GM13976 (cell line): ENCODE results near the gene USP7.
A peak's percentile ranks its signal among the peaks of the same experiment; 100 is the strongest.

ENCODE experiments used
- DNase-seq: peaks from one replicate; pipeline ENCODE4 v3.0.0; 2012; ENCODE audit warnings: low spot score
- in situ Hi-C: fragments of 300-500 bp; cut with MboI; formaldehyde crosslinking; loops from one replicate; pipeline ENCODE4 v1.12.0; 2022; ENCODE audit warnings: low sequenced_read_pairs, mixed read lengths, inconsistent platforms; ENCODE audit not compliant: unreplicated experiment
- TF ChIP-seq, protein P1 (sequence below): IDR thresholded peaks from 2 replicates; pipeline ENCODE4 v1.5.1; 2012; ENCODE audit warnings: borderline replicate concordance, mild to moderate bottlenecking; ENCODE audit not compliant: insufficient read depth; ENCODE audit errors: extremely low read depth, missing control alignments, control extremely low read depth

USP7 gene

DNA sequence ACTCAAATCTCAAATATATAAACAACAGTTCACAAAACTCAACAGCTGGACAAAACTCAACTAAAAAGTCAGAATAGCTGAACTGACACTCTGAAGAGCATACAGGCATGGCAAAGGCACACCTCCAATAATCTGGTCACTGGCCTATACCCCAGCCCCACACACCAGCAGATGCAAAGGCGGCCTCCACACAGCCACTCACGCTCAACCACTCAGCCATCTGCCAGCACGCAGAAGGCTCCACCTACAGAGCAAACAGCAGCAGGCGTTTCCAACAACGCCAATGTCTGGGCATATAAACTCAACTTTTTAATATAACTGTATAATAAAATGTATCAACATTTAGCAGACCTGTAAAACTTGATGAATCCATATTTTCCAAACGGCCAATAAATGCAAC is 17.2 kb downstream of the USP7 start:
- DNase-seq: no peak
- TF ChIP-seq, protein P1, sequence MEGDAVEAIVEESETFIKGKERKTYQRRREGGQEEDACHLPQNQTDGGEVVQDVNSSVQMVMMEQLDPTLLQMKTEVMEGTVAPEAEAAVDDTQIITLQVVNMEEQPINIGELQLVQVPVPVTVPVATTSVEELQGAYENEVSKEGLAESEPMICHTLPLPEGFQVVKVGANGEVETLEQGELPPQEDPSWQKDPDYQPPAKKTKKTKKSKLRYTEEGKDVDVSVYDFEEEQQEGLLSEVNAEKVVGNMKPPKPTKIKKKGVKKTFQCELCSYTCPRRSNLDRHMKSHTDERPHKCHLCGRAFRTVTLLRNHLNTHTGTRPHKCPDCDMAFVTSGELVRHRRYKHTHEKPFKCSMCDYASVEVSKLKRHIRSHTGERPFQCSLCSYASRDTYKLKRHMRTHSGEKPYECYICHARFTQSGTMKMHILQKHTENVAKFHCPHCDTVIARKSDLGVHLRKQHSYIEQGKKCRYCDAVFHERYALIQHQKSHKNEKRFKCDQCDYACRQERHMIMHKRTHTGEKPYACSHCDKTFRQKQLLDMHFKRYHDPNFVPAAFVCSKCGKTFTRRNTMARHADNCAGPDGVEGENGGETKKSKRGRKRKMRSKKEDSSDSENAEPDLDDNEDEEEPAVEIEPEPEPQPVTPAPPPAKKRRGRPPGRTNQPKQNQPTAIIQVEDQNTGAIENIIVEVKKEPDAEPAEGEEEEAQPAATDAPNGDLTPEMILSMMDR: no peak
- in situ Hi-C loops: no loop called here

DNA sequence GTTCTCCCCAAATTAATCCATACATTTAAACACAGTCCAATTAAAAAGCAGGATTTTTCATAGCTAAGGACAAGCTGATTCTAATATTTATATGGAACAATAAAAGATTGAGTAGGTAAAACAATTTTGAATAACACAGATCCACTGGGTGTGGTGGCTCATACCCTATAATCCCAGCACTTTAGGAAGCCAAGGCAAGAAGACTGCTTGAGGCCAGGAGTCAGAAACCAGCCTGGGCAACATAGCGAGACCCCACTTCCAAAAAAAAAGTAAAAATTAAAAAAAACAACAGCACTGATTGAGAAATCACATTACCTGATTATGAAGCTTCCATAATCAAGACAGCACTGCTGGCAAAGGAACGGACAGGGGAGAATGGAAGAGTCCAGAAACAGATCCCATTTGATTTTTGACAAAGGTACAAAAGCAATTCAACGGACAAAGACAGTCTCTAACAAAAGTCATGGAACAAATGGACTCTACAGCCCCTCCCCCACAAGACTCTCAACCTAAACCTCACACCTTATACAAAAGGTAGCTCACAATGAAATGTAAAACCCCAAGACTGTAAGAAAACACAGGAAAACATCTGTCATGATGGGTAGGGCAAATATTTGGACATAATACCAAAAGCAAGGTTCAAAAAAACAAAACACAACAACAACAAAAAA is 17.9 kb downstream of the USP7 start:
- DNase-seq: no peak
- in situ Hi-C loops: no loop called here
- TF ChIP-seq, protein P1: no peak

DNA sequence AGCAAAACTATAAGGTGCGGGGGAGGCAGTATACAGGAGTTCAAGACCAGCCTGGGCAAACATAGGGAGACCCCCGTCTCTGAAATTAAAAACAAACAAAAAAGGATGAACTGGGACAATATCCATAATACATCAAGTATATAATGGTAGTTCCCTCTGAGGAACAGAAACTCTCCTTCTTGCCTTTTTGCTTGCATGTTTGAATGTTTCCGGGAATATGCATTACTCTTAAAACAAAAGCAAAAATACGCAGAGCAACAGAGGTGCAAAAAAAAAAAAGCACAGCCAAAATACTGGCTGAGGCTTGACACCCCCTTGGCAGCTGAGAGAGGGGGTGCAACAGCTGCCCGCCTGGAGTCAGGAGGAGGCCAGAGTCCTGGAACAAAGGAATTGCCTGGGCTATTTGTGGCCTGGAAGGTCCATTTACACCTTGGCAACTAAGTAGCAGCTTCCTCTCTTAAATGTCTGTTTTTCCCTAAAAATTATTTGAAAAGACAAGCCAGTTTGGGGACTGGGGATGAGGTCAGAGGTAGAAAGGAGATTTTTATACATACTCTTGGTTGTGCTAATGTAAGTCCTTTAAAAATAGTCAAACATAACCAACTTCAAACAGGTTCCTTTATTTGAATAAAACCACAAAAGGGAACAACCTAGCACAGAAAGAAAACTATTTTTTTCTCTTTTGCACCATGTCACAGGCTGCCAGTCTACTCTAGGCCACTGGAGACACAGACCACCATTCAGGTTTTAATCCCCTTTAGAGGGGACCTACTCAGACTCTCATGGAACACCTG is 19.5 kb downstream of the USP7 start:
- TF ChIP-seq, protein P1: no peak
- in situ Hi-C loops: no loop called here
- DNase-seq: peak; percentile 70

DNA sequence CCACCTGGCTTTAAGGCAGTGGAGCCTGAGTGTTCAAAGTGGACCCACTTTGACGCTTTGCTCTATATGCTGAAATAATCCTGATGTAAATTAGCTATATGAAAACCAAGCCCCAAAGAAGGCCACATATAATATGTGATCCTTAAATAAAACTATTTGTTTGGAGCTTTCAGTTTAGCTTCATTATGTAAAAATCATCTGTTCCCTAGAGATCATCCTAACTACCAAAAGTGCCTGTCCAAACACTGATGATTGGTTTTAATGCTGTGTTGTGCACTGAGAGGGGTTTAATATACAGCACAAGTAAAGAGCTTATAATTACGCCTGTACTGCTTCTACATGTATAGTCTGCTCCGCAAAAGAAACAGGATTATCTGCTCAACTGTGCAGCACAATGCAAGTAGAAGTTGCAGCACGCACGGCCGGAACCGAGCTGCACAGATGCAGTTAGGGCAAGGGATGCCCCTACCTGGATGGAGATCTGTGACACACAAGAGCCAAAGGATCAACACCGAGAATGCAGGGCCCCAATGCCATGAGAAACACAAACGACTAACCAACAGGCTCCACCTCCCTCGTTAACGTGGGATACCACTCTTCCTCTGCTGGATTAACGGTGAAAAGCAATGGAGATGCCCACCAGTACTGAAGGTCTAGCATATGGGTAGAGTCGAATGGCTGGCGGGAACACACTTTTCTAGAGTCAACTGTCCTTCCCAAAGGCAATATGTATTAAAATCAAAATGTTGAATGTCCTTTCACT is 20.5 kb downstream of the USP7 start:
- TF ChIP-seq, protein P1: no peak
- no peak for DNase-seq
- in situ Hi-C loops: no loop called here

DNA sequence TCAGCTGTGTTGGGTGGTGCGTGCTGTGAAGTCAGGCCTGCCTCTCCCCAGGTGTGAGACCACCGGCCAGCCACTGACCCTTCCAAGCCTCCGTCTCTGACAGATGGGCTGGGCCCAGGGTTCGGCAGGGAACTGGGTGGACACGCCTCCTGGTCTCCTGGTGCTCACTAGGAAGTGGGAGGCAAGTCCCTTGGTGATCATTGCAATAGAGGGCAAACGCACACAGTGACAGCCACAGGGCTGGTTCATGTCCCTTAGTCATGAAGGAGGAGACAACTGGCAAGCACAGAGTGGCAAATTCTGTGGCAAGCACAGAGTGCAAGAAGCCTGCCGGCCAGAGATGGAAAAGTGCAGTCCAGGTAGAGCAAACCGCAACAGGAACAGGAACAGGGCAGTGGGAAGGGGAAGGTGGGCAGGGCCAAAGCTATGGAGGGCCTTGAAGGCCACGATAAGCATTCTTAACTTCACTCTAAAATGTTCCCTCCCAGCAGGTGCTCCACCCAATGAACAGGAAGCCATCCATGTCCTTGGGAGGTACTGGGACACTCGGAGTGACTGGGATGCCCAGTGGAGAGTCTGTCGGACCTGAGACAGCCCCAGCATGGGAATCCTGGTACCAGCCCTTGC is 21.9 kb downstream of the USP7 start:
- TF ChIP-seq, protein P1: no peak
- DNase-seq: no peak
- in situ Hi-C loops: no loop called here

DNA sequence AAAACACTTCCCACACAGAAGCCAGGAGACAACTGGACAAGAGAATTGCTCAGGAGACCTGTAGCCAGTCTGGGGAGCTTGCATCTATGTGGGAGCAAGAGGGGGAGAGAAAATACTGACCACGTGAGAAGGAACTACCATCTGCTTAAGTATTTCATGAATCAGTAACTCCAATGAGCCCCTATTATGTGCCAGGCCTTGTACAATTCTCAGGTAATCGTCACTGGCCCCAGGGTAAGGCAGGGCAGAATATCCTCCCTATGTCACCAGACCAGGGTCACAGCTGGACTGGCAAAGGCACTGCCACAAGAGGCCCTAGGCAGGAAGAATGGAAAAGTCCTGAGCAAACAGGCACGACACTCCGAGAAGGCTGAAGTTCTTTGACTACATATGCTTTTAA is 25.9 kb downstream of the USP7 start:
- TF ChIP-seq, protein P1: no peak
- in situ Hi-C loops: no loop called here
- no peak for DNase-seq
